Stimulated activated CD4-positive, alpha-beta T cell treated with anti-CD3 and anti-CD28 coated beads, Interleukin-4, amount 100 ng/mL, for 48 hours (primary cell): ENCODE data around the gene EDEM1.
"Not testable (repeated sequence)": the region's sequence is repeated elsewhere in the genome, so short reads cannot be mapped to it uniquely, and the experiment has no call there.

ENCODE experiments used
- DNase-seq, 2 donors: peaks; one replicate each; pipeline ENCODE4 v3.0.0-alpha.2; 2020; ENCODE audit warnings: low read depth in 2 of 2

The EDEM1 gene

GRCh38 chr3:5172018-5172417, 15.5 kb upstream of the EDEM1 start:
- DNase-seq: no peak

- not testable (repeated sequence) for DNase-seq
Measured at GRCh38 chr3:5179036-5179435, 8.5 kb upstream of the EDEM1 start.

- DNase-seq: no peak
Measured at GRCh38 chr3:5181469-5182141, 5.9 kb upstream of the EDEM1 start.

- DNase-seq: not testable (repeated sequence)
Measured at GRCh38 chr3:5183714-5184113, 3.8 kb upstream of the EDEM1 start.

GRCh38 chr3:5184499-5184898, 3.0 kb upstream of the EDEM1 start:
- DNase-seq: no peak

- DNase-seq: no peak
Measured at GRCh38 chr3:5185093-5185673, 2.3 kb upstream of the EDEM1 start.

- DNase-seq: no peak
Measured at GRCh38 chr3:5186089-5186857, 1.2 kb upstream of the EDEM1 start.

GRCh38 chr3:5186858-5187155, 700 bp upstream of the EDEM1 start:
- DNase-seq: no peak

GRCh38 chr3:5187920-5188418, 462 bp downstream of the EDEM1 start:
- peak in 1 of 2 donors; percentile 38 for DNase-seq

- no peak for DNase-seq
Measured at GRCh38 chr3:5188419-5189221, 1.1 kb downstream of the EDEM1 start.

- no peak for DNase-seq
Measured at GRCh38 chr3:5190147-5190791, 2.8 kb downstream of the EDEM1 start.

GRCh38 chr3:5191555-5192304, 4.2 kb downstream of the EDEM1 start:
- DNase-seq: no peak

GRCh38 chr3:5192571-5193365, 5.3 kb downstream of the EDEM1 start:
- no peak for DNase-seq

GRCh38 chr3:5194341-5194740, 6.8 kb downstream of the EDEM1 start:
- DNase-seq: no peak

- no peak for DNase-seq
Measured at GRCh38 chr3:5194801-5195509, 7.4 kb downstream of the EDEM1 start.

- DNase-seq: no peak
Measured at GRCh38 chr3:5195605-5196004, 8.1 kb downstream of the EDEM1 start.

GRCh38 chr3:5197022-5197421, 9.5 kb downstream of the EDEM1 start:
- no peak for DNase-seq

GRCh38 chr3:5197470-5198312, 10.2 kb downstream of the EDEM1 start:
- DNase-seq: no peak

GRCh38 chr3:5198313-5198677, 10.8 kb downstream of the EDEM1 start:
- no peak for DNase-seq
